ENCODE measurements around the gene PDIA5. TPM values are rescaled to one million over a fixed set of nuclear protein-coding genes. Genes with fewer than 3 reads are reported as not detected.

PDIA5 gene
- polyA plus RNA-seq, 12 donors = 15.5 to 35.7 (median 19.1) TPM; not detected in 1

GRCh38 chr3:123161167-123161566 lies 94.3 kb downstream of the PDIA5 start:
- no peak for DNase-seq

GRCh38 chr3:123163141-123163540 lies 96.3 kb downstream of the PDIA5 start:
- peak; percentile 46 for DNase-seq

- DNase-seq = no peak
These were observed 98.3 kb downstream of the PDIA5 start for GRCh38 chr3:123165163-123165562.

- no peak for DNase-seq
These were observed 100.9 kb downstream of the PDIA5 start for GRCh38 chr3:123167686-123168085.

- no peak for DNase-seq
These were observed 101.3 kb downstream of the PDIA5 start for GRCh38 chr3:123168122-123168521.

- no peak for DNase-seq
These were observed 101.8 kb downstream of the PDIA5 start for GRCh38 chr3:123168605-123169004.

- DNase-seq = no peak
These were observed 102.7 kb downstream of the PDIA5 start for GRCh38 chr3:123169492-123169929.

GRCh38 chr3:123169930-123170329 lies 103.1 kb downstream of the PDIA5 start:
- DNase-seq = no peak

- no peak for DNase-seq
These were observed 114.0 kb downstream of the PDIA5 start for GRCh38 chr3:123180791-123181190.

GRCh38 chr3:123186695-123187094 lies 119.9 kb downstream of the PDIA5 start:
- DNase-seq = no peak

- no peak for DNase-seq
These were observed 121.2 kb downstream of the PDIA5 start for GRCh38 chr3:123188058-123188457.

GRCh38 chr3:123193448-123194101 lies 126.8 kb downstream of the PDIA5 start:
- DNase-seq = no peak

GRCh38 chr3:123194552-123194951 lies 127.7 kb downstream of the PDIA5 start:
- no peak for DNase-seq

- no peak for DNase-seq
These were observed 131.5 kb downstream of the PDIA5 start for GRCh38 chr3:123198372-123198771.

- no peak for DNase-seq
These were observed 134.4 kb downstream of the PDIA5 start for GRCh38 chr3:123201223-123201556.

GRCh38 chr3:123201557-123202427 lies 135.0 kb downstream of the PDIA5 start, which contains the start of gene SEC22A:
Gene SEC22A (plus strand): TSS chr3:123201943. CDS start chr3:123209218, 7,275 bp downstream.
- DNase-seq = peak; percentile 96

GRCh38 chr3:123202451-123202850 lies 135.6 kb downstream of the PDIA5 start:
- DNase-seq = peak; percentile 10

Other genes with a start within 250 kb of the PDIA5 start
- gene SEMA5B, start 39.3 kb upstream of the PDIA5 start, polyA plus RNA-seq (ENCODE audit: insufficient read length in 12 of 12) = 10 to 100 TPM in 11 of 12 donors, not detected in 1; 13.4 to 46.2 (median 24.6) TPM
- 10 to 100 TPM in 11 of 12 donors, not detected in 1; 13.0 to 25.1 (median 18.4) TPM for gene SEC22A, start 134.9 kb downstream of the PDIA5 start, polyA plus RNA-seq (ENCODE audit: insufficient read length in 12 of 12)

All from muscle of arm (tissue), 12 donors.